ENCODE measurements around the gene ZMYM2. TPM values are rescaled to one million over a fixed set of nuclear protein-coding genes. Genes with fewer than 3 reads are reported as not detected.

The ZMYM2 gene
- total and polyA plus RNA-seq, 2 experiments from 2014 or later = 87.9 to 159 TPM

- H3K4me2 ChIP-seq = no peak overlapping the region
- no peak overlapping the region for H2AFZ ChIP-seq
- Mint-ChIP-seq H3K4me1 (peaks cover 19% of the 10 kb centered on the region), H3K27ac (no peak overlapping the region), H3K9me3 (no peaks in the 10 kb centered on the region), H3K27me3 (ENCODE audit: insufficient read depth, low read depth, poor library complexity) (peaks cover 18% of the 10 kb centered on the region), H3K4me3 (no peak overlapping the region), H3K36me3 (ENCODE audit: low read depth) (no peaks in the 10 kb centered on the region)
- no peak for ATAC-seq
- no peaks in the 10 kb centered on the region for H3K9me2 ChIP-seq (ENCODE audit: insufficient read depth)
- H3K36me3 ChIP-seq (ENCODE audit: insufficient read depth) = no peaks in the 10 kb centered on the region
- TF ChIP-seq ETS1 (IDR thresholded peaks at IDR 0.05) = no peak
- no peak for TF ChIP-seq EZH2 (IDR thresholded peaks at IDR 0.05; ENCODE audit: low read depth, unreplicated experiment)
- TF ChIP-seq REST (IDR thresholded peaks at IDR 0.05; ENCODE audit: unreplicated experiment) = no peak
- no peak for TF ChIP-seq EZH2phosphoT487 (IDR thresholded peaks at IDR 0.05; ENCODE audit: unreplicated experiment)
- TF ChIP-seq ZNF114 (CRISPR knock-in tag; IDR thresholded peaks at IDR 0.05) = no peak
- TF ChIP-seq ZNF331 (CRISPR knock-in tag; IDR thresholded peaks at IDR 0.05; ENCODE audit: low read depth) = no peak
- TF ChIP-seq NANOG (IDR thresholded peaks at IDR 0.05; ENCODE audit: borderline replicate concordance) = no peak
- TF ChIP-seq ZNF462 (CRISPR knock-in tag; IDR thresholded peaks at IDR 0.05) = no peak
- no peak for TF ChIP-seq CREB1 (CRISPR knock-in tag; IDR thresholded peaks at IDR 0.05; ENCODE audit: low read depth)
- H4K20me1 ChIP-seq (replicated peaks; ENCODE audit: insufficient read depth) = no peaks in the 10 kb centered on the region
- H3K4me3 ChIP-seq = no peak overlapping the region
- H3F3A ChIP-seq (replicated peaks; ENCODE audit: low read depth) = peaks cover 10% of the 10 kb centered on the region
- H3K79me2 ChIP-seq (replicated peaks; ENCODE audit: insufficient read depth) = no peaks in the 10 kb centered on the region
- DNase-seq (ENCODE audit: low spot score) = no peak
- H3K27me3 ChIP-seq (ENCODE audit: insufficient read depth) = peaks cover 22% of the 10 kb centered on the region
- H3K27ac ChIP-seq (ENCODE audit: low read depth) = no peak overlapping the region
- peaks cover 16% of the 10 kb centered on the region for H3K4me1 ChIP-seq (ENCODE audit: insufficient read depth)
These were observed 165.8 kb downstream of the ZMYM2 start for GRCh38 chr13:20124303-20124702.

Measured in GM23338 (cell line).